GM12892 (cell line): ENCODE measurements around the gene KLHL18.

Source experiments
- POLR2A ChIP-seq: IDR thresholded peaks from 2 replicates; pipeline ENCODE4 v1.6.1; 2011; ENCODE audit warnings: low read depth, low read length, control low read depth
- POLR2AphosphoS5 ChIP-seq: IDR thresholded peaks from 2 replicates; pipeline ENCODE4 v1.6.1; 2011; ENCODE audit warnings: low read depth, low read length, control low read depth

DNA sequence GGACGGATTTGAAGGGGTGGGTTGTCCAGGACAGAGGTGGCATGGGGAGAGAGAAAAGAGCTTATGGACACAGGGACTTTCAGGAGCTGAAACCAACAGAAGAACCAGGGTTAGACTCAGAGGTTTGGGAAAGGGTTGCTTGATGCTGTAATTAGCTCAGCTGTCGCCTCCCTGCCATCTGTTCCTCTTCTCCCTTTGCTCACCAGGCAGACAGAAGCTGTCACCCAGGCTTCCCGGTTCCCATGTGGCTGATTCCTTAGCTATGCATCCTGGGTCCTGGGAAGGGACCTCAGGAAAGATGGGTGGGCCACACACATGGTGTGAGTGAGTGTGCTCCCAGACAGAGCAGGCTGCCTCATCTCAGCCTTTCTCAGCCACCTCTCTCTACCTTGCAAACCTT is 112.1 kb downstream of the KLHL18 start:
- TF ChIP-seq POLR2A (no peak), POLR2AphosphoS5 (no peak)
